HepG2 (cell line): Measurements from ENCODE around the gene FBXW5. TPM values are rescaled to one million over a fixed set of nuclear protein-coding genes. Genes with fewer than 3 reads are reported as not detected.

ENCODE experiments used
- BCL3 ChIP-seq: sonication (generic); formaldehyde crosslinking; IDR thresholded peaks from 2 replicates; pipeline ENCODE4 v1.5.1; 2020; ENCODE audit warnings: mild to moderate bottlenecking, missing genetic modification reagents, moderate library complexity
- MED8 ChIP-seq: sonication (generic); formaldehyde crosslinking; IDR thresholded peaks from 2 replicates; pipeline ENCODE4 v1.8.1; 2023; ENCODE audit warnings: mild to moderate bottlenecking, missing genetic modification reagents; ENCODE audit not compliant: insufficient replicate concordance
- NCOA2 ChIP-seq: sonication (generic); formaldehyde crosslinking; IDR thresholded peaks from 2 replicates; pipeline ENCODE4 v1.8.0; 2022; ENCODE audit warnings: inconsistent platforms
- PLSCR1 ChIP-seq: sonication (generic); formaldehyde crosslinking; IDR thresholded peaks from 2 replicates; pipeline ENCODE4 v1.5.0; 2020; ENCODE audit warnings: missing genetic modification reagents, mild to moderate bottlenecking, borderline replicate concordance
- RFXANK ChIP-seq: IDR thresholded peaks from 2 replicates; pipeline ENCODE4 v1.6.1; 2016
- SRY ChIP-seq: sonication (generic); formaldehyde crosslinking; IDR thresholded peaks from 2 replicates; pipeline ENCODE4 v1.8.0; 2022; ENCODE audit warnings: mild to moderate bottlenecking, missing genetic modification reagents
- THYN1 ChIP-seq: sonication (generic); formaldehyde crosslinking; IDR thresholded peaks from 2 replicates; pipeline ENCODE4 v1.8.1; 2023; ENCODE audit warnings: low read depth, mild to moderate bottlenecking, moderate library complexity, missing genetic modification reagents, borderline replicate concordance
- ZNF33A ChIP-seq: sonication (generic); formaldehyde crosslinking; IDR thresholded peaks from 2 replicates; pipeline ENCODE4 v1.5.1; 2020; ENCODE audit warnings: missing genetic modification reagents, mild to moderate bottlenecking, moderate library complexity, borderline replicate concordance
- ZNF512B ChIP-seq: sonication (generic); formaldehyde crosslinking; IDR thresholded peaks from 2 replicates; pipeline ENCODE4 v1.5.1; 2020; ENCODE audit warnings: missing genetic modification reagents, mild to moderate bottlenecking, borderline replicate concordance
- ZNF770 ChIP-seq: sonication (generic); formaldehyde crosslinking; IDR thresholded peaks from 2 replicates; pipeline ENCODE4 v1.5.0; 2020; ENCODE audit warnings: mild to moderate bottlenecking, missing genetic modification reagents
- polyA plus RNA-seq, 8 experiments: library from polyadenylated mRNA; depleted of rRNA in 3 of 8; stranded (reverse) in 7 of 8; unstranded in 1 of 8; fragments of >200 nt; fragmentation: Illumina TruSeq in 4 of 8; extraction: Trizol in 4 of 8; gene quantifications; 2 replicates each; pipeline versions ENCODE4 v1.2.1 to v1.2.3, GENCODE V29; 2011 to 2016; ENCODE audit warnings: low read depth in 4 of 8, missing spikeins in 1 of 8, mixed read lengths in 1 of 8; ENCODE audit not compliant: insufficient read depth in 1 of 8
- total RNA-seq, 5 experiments: library from RNA; depleted of rRNA; stranded (reverse); fragments of >200 nt; fragmentation: Illumina TruSeq; extraction: Trizol; gene quantifications; 2 replicates each; pipeline ENCODE4 v1.2.3, GENCODE V29; 2016; ENCODE audit warnings: low read depth in 1 of 5
- TF ChIP-seq, protein P1 (sequence below): sonication (generic); formaldehyde crosslinking; IDR thresholded peaks from 2 replicates; pipeline ENCODE4 v1.4.0; 2020; ENCODE audit warnings: missing genetic modification reagents, mild to moderate bottlenecking, borderline replicate concordance
- TF ChIP-seq, protein P2 (sequence below): sonication (generic); formaldehyde crosslinking; IDR thresholded peaks from 2 replicates; pipeline ENCODE4 v1.4.0; 2020; ENCODE audit warnings: mild to moderate bottlenecking, missing genetic modification reagents
- TF ChIP-seq, protein P3 (sequence below): sonication (generic); formaldehyde crosslinking; IDR thresholded peaks from 2 replicates; pipeline ENCODE4 v1.8.1; 2023; ENCODE audit warnings: missing genetic modification reagents, mild to moderate bottlenecking, borderline replicate concordance

The FBXW5 gene
- total and polyA plus RNA-seq, 2 of the 13 experiments (the other 11 are each of a cell fraction or from before 2014, with no cell fraction given) = 52.0 to 60.4 TPM

- peak; percentile 59 for TF ChIP-seq ZNF770 (CRISPR knock-in tag)
- TF ChIP-seq, protein P1, sequence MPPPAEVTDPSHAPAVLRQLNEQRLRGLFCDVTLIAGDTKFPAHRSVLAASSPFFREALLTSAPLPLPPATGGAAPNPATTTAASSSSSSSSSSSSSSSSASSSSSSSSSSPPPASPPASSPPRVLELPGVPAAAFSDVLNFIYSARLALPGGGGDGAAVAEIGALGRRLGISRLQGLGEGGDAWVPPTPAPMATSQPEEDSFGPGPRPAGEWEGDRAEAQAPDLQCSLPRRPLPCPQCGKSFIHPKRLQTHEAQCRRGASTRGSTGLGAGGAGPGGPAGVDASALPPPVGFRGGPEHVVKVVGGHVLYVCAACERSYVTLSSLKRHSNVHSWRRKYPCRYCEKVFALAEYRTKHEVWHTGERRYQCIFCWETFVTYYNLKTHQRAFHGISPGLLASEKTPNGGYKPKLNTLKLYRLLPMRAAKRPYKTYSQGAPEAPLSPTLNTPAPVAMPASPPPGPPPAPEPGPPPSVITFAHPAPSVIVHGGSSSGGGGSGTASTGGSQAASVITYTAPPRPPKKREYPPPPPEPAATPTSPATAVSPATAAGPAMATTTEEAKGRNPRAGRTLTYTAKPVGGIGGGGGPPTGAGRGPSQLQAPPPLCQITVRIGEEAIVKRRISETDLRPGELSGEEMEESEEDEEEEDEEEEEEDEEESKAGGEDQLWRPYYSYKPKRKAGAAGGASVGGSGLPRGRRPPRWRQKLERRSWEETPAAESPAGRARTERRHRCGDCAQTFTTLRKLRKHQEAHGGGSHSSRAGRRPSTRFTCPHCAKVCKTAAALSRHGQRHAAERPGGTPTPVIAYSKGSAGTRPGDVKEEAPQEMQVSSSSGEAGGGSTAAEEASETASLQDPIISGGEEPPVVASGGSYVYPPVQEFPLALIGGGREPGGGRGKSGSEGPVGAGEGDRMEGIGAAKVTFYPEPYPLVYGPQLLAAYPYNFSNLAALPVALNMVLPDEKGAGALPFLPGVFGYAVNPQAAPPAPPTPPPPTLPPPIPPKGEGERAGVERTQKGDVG (CRISPR knock-in tag) = no peak
- TF ChIP-seq BCL3 (CRISPR knock-in tag) = peak; percentile 87; the same call in 1 of the 2 replicates
- TF ChIP-seq, protein P2, sequence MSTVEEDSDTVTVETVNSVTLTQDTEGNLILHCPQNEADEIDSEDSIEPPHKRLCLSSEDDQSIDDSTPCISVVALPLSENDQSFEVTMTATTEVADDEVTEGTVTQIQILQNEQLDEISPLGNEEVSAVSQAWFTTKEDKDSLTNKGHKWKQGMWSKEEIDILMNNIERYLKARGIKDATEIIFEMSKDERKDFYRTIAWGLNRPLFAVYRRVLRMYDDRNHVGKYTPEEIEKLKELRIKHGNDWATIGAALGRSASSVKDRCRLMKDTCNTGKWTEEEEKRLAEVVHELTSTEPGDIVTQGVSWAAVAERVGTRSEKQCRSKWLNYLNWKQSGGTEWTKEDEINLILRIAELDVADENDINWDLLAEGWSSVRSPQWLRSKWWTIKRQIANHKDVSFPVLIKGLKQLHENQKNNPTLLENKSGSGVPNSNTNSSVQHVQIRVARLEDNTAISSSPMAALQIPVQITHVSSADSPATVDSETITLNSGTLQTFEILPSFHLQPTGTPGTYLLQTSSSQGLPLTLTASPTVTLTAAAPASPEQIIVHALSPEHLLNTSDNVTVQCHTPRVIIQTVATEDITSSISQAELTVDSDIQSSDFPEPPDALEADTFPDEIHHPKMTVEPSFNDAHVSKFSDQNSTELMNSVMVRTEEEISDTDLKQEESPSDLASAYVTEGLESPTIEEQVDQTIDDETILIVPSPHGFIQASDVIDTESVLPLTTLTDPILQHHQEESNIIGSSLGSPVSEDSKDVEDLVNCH (CRISPR knock-in tag) = no peak
- TF ChIP-seq SRY = no peak; the same call in 1 of the 2 replicates
- TF ChIP-seq ZNF512B (CRISPR knock-in tag) = no peak
- peak; percentile 29; the same call in 1 of the 2 replicates for TF ChIP-seq NCOA2
- no peak for TF ChIP-seq PLSCR1 (CRISPR knock-in tag)
- TF ChIP-seq RFXANK (CRISPR knock-in tag) = no peak
- no peak for TF ChIP-seq MED8 (CRISPR knock-in tag)
- TF ChIP-seq, protein P3, sequence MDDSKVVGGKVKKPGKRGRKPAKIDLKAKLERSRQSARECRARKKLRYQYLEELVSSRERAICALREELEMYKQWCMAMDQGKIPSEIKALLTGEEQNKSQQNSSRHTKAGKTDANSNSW (CRISPR knock-in tag) = no peak
- no peak for TF ChIP-seq THYN1
- TF ChIP-seq ZNF33A (CRISPR knock-in tag) = no peak
These were observed 5.5 kb upstream of the FBXW5 start (continued) for GRCh38 chr9:136949817-136950655.
